H1 (cell line): ENCODE data around the gene SPANXB1. TPM values are rescaled to one million over a fixed set of nuclear protein-coding genes. Genes with fewer than 3 reads are reported as not detected.

Experiments used
- CTCF ChIA-PET: fragments of 300-600 bp; sonication (Branson Sonifier 250); formaldehyde crosslinking; loops from one replicate; lab custom pipeline; 2021; ENCODE audit not compliant: partially characterized antibody; lab: Charles Lee
- POLR2A ChIA-PET: fragments of 300-600 bp; sonication (Branson Sonifier 250); formaldehyde crosslinking; loops from one replicate; lab custom pipeline; 2021; ENCODE audit warnings: inconsistent platforms; ENCODE audit not compliant: partially characterized antibody; lab: Charles Lee
- DNase-seq, 2 experiments: peaks; one replicate each; pipeline versions ENCODE4 v3.0.0 to v3.0.0-alpha.2; 2010 to 2022; ENCODE audit warnings: low spot score in 2 of 2, low read depth in 1 of 2, mixed read lengths in 1 of 2
- FAIRE-seq: peaks from 2 replicates; lab custom pipeline; 2011; peaks lifted over from hg19 to GRCh38; lab: Jason Lieb, UNC
- H2AFZ ChIP-seq: 2 replicates; pipeline ENCODE4 v1.8.1; 2012; ENCODE audit warnings: low read length, inconsistent platforms
- H2AK5ac ChIP-seq: 2 replicates; pipeline ENCODE4 v1.6.1; 2013; ENCODE audit warnings: low read depth, low read length
- H2BK120ac ChIP-seq: replicated peaks from 2 replicates; pipeline ENCODE3; 2013; ENCODE audit warnings: low read depth, low read length, inconsistent platforms
- H2BK12ac ChIP-seq: 2 replicates; pipeline ENCODE4 v1.6.1; 2013; ENCODE audit warnings: low read depth, low read length
- H2BK15ac ChIP-seq: 2 replicates; pipeline ENCODE4 v1.6.1; 2013; ENCODE audit warnings: low read length
- H2BK20ac ChIP-seq: 2 replicates; pipeline ENCODE4 v1.6.1; 2013; ENCODE audit warnings: low read length
- H2BK5ac ChIP-seq: 2 replicates; pipeline ENCODE4 v1.6.1; 2013; ENCODE audit warnings: low read depth, low read length
- H3K14ac ChIP-seq: 2 replicates; pipeline ENCODE4 v1.6.1; 2013; ENCODE audit warnings: inconsistent platforms; ENCODE audit not compliant: insufficient read length
- H3K18ac ChIP-seq: 2 replicates; pipeline ENCODE4 v1.6.1; 2013; ENCODE audit warnings: low read length; ENCODE audit errors: extremely low read depth
- H3K23ac ChIP-seq: 2 replicates; pipeline ENCODE4 v1.6.1; 2013; ENCODE audit warnings: inconsistent platforms; ENCODE audit not compliant: insufficient read length
- H3K23me2 ChIP-seq: 2 replicates; pipeline ENCODE4 v1.6.1; 2013; ENCODE audit warnings: low read depth, low read length
- H3K27ac ChIP-seq: 2 replicates; pipeline ENCODE4 v1.6.1; 2011; ENCODE audit warnings: low read depth, low read length, inconsistent platforms
- H3K27me3 ChIP-seq, 4 experiments: replicated peaks in 1 of 4; 1 replicate in 1 of 4; 2 replicates in 3 of 4; pipeline versions ENCODE4 v1.6.1 to v1.8.1; 2011 to 2013; ENCODE audit warnings: low read length in 3 of 4, mild to moderate bottlenecking in 3 of 4, inconsistent platforms in 2 of 4, mixed read lengths in 2 of 4, moderate library complexity in 1 of 4; ENCODE audit not compliant: control insufficient read depth in 3 of 4, insufficient read depth in 3 of 4; ENCODE audit errors: extremely low read depth in 1 of 4
- H3K36me3 ChIP-seq, 4 experiments: 2 replicates each; pipeline versions ENCODE4 v1.6.1 to v1.8.1; 2011 to 2013; ENCODE audit warnings: mild to moderate bottlenecking in 4 of 4, low read length in 3 of 4, moderate library complexity in 2 of 4, control low read depth in 1 of 4, inconsistent platforms in 1 of 4; ENCODE audit not compliant: insufficient read depth in 4 of 4, control insufficient read depth in 2 of 4
- H3K4ac ChIP-seq: replicated peaks from 2 replicates; pipeline ENCODE3; 2013; ENCODE audit warnings: low read length, low read depth, mixed read lengths, inconsistent platforms; ENCODE audit not compliant: insufficient read length
- H3K4me1 ChIP-seq, 4 experiments: replicated peaks in 1 of 4; 1 replicate in 1 of 4; 2 replicates in 3 of 4; pipeline versions ENCODE4 v1.6.1 to v1.8.1; 2011 to 2013; ENCODE audit warnings: low read length in 3 of 4, inconsistent platforms in 2 of 4, mixed read lengths in 1 of 4; ENCODE audit not compliant: insufficient read depth in 4 of 4, control insufficient read depth in 3 of 4
- H3K4me2 ChIP-seq, 2 experiments: 2 replicates each; pipeline versions ENCODE4 v1.6.1 to v1.8.1; 2011 to 2013; ENCODE audit warnings: low read depth in 2 of 2, low read length in 2 of 2, control low read depth in 1 of 2, inconsistent platforms in 1 of 2, mild to moderate bottlenecking in 1 of 2; ENCODE audit not compliant: insufficient read depth in 1 of 2
- H3K4me3 ChIP-seq, 4 experiments: fragments of 200-600, 300-600 bp in 1 of 4; sonication (generic), shearing (Covaris generic), sonication (Bioruptor Twin) in 1 of 4; 2 replicates each; pipeline versions ENCODE4 v1.5.1 to v1.8.1; 2011 to 2016; ENCODE audit warnings: low read length in 4 of 4, low read depth in 3 of 4, control low read depth in 2 of 4, inconsistent platforms in 2 of 4, mild to moderate bottlenecking in 2 of 4, mixed read lengths in 1 of 4, moderate library complexity in 1 of 4; ENCODE audit not compliant: insufficient read depth in 2 of 4; ENCODE audit errors: extremely low read depth in 1 of 4
- H3K56ac ChIP-seq: replicated peaks from 2 replicates; pipeline ENCODE3; 2013; ENCODE audit warnings: low read depth, mild to moderate bottlenecking, mixed read lengths, low read length, inconsistent platforms; ENCODE audit not compliant: insufficient read length
- H3K79me1 ChIP-seq: 2 replicates; pipeline ENCODE4 v1.6.1; 2013; ENCODE audit warnings: low read depth, low read length, control low read depth
- H3K79me2 ChIP-seq, 2 experiments: 2 replicates each; pipeline versions ENCODE4 v1.6.1 to v1.8.1; 2012 to 2013; ENCODE audit warnings: low read length in 2 of 2, mild to moderate bottlenecking in 2 of 2, inconsistent platforms in 1 of 2; ENCODE audit not compliant: insufficient read depth in 2 of 2, control insufficient read depth in 1 of 2
- H3K9ac ChIP-seq, 4 experiments: replicated peaks in 1 of 4; 1 replicate in 1 of 4; 2 replicates in 3 of 4; pipeline versions ENCODE4 v1.6.1 to v1.8.1; 2011 to 2013; ENCODE audit warnings: low read depth in 3 of 4, low read length in 3 of 4, control low read depth in 2 of 4, mild to moderate bottlenecking in 2 of 4, moderate library complexity in 2 of 4, inconsistent platforms in 1 of 4; ENCODE audit errors: extremely low read depth in 1 of 4
- H3K9me3 ChIP-seq, 2 experiments: 2 replicates each; pipeline versions ENCODE4 v1.6.1 to v1.8.1; 2012 to 2013; ENCODE audit warnings: mild to moderate bottlenecking in 2 of 2, moderate library complexity in 2 of 2, control low read depth in 1 of 2, inconsistent platforms in 1 of 2, low read depth in 1 of 2, low read length in 1 of 2, mixed read lengths in 1 of 2; ENCODE audit not compliant: insufficient read depth in 2 of 2
- H4K20me1 ChIP-seq, 2 experiments: replicated peaks in 1 of 2; 2 replicates each; pipeline versions ENCODE3 to v1.8.1; 2011 to 2013; ENCODE audit warnings: inconsistent platforms in 2 of 2, low read length in 2 of 2, mild to moderate bottlenecking in 1 of 2; ENCODE audit not compliant: insufficient read depth in 2 of 2, control insufficient read depth in 1 of 2
- H4K5ac ChIP-seq: 2 replicates; pipeline ENCODE4 v1.6.1; 2013; ENCODE audit warnings: low read length, low read depth, mixed read lengths, inconsistent platforms; ENCODE audit not compliant: insufficient read length
- H4K8ac ChIP-seq: 2 replicates; pipeline ENCODE4 v1.8.0; 2013; ENCODE audit warnings: mild to moderate bottlenecking, moderate library complexity, low read length, inconsistent platforms; ENCODE audit not compliant: insufficient read depth; ENCODE audit errors: extremely low read depth
- H4K91ac ChIP-seq: replicated peaks from 2 replicates; pipeline ENCODE3; 2013; ENCODE audit warnings: low read length, mixed read lengths, inconsistent platforms; ENCODE audit not compliant: insufficient read length
- ASH2L ChIP-seq: fragments of 200-600, 300-600 bp; sonication (generic); IDR thresholded peaks from one replicate; pipeline ENCODE4 v1.7.1; 2017; ENCODE audit warnings: low read length
- CHD2 ChIP-seq: IDR thresholded peaks from 2 replicates; pipeline ENCODE4 v1.6.1; 2012; ENCODE audit warnings: low read length, improper control_type of control experiment
- EP300 ChIP-seq, 2 experiments: IDR thresholded peaks; 1 replicate in 1 of 2; 2 replicates in 1 of 2; pipeline ENCODE4 v1.6.1; 2011 to 2012; ENCODE audit warnings: low read depth in 2 of 2, low read length in 2 of 2, mild to moderate bottlenecking in 2 of 2, borderline replicate concordance in 1 of 2, inconsistent platforms in 1 of 2, moderate library complexity in 1 of 2
- EZH2 ChIP-seq: fragments of 200-600 bp; sonication (generic); IDR thresholded peaks from 2 replicates; pipeline ENCODE4 v1.7.1; 2012; ENCODE audit warnings: low read depth, mild to moderate bottlenecking, moderate library complexity, low read length, inconsistent platforms; ENCODE audit not compliant: severe bottlenecking
- JUND ChIP-seq: IDR thresholded peaks from 2 replicates; pipeline ENCODE4 v1.6.1; 2011; ENCODE audit warnings: mild to moderate bottlenecking, improper control_type of control experiment, low read length
- KDM1A ChIP-seq: fragments of 200-600, 300-600 bp; sonication (generic); IDR thresholded peaks from 2 replicates; pipeline ENCODE4 v1.7.1; 2016; ENCODE audit warnings: mild to moderate bottlenecking, low read length, borderline replicate concordance
- KDM4A ChIP-seq: IDR thresholded peaks from one replicate; pipeline ENCODE4 v1.7.1; 2012; ENCODE audit warnings: low read depth, mild to moderate bottlenecking, moderate library complexity, low read length, inconsistent platforms; ENCODE audit not compliant: severe bottlenecking
- NRF1 ChIP-seq: IDR thresholded peaks from 2 replicates; pipeline ENCODE4 v1.6.1; 2011; ENCODE audit warnings: mild to moderate bottlenecking, low read depth, low read length, improper control_type of control experiment
- RAD21 ChIP-seq, 2 experiments: IDR thresholded peaks in 1 of 2; conservative IDR thresholded peaks in 1 of 2; 2 replicates each; pipeline ENCODE4 v1.6.1; 2011; ENCODE audit warnings: low read depth in 2 of 2, low read length in 2 of 2, improper control_type of control experiment in 1 of 2, inconsistent platforms in 1 of 2, mild to moderate bottlenecking in 1 of 2, moderate library complexity in 1 of 2
- RNF2 ChIP-seq: fragments of 200-900, 300-1000 bp; sonication (generic); IDR thresholded peaks from 2 replicates; pipeline ENCODE4 v1.7.1; 2016; ENCODE audit warnings: borderline replicate concordance, low read depth, mild to moderate bottlenecking, antibody characterized with exemption, low read length; ENCODE audit not compliant: poor library complexity, severe bottlenecking; ENCODE audit errors: missing control alignments
- RXRA ChIP-seq: IDR thresholded peaks from 2 replicates; pipeline ENCODE4 v1.6.1; 2011; ENCODE audit warnings: low read depth, mild to moderate bottlenecking, low read length, moderate library complexity; ENCODE audit not compliant: insufficient read depth
- SIX5 ChIP-seq: IDR thresholded peaks from 2 replicates; pipeline ENCODE4 v1.6.1; 2011; ENCODE audit warnings: mild to moderate bottlenecking, low read depth, low read length
- WGBS, 2 experiments: shearing (Covaris generic) in 1 of 2; methylation state at CpG; one replicate each; pipeline versions ENCODE4 v1.1.6 to v1.1.7; 2013 to 2015; ENCODE audit warnings: low lambda C conversion rate in 2 of 2, mixed read lengths in 2 of 2, inconsistent platforms in 1 of 2, low coverage in 1 of 2, missing lambda C conversion rate in 1 of 2; ENCODE audit not compliant: insufficient replicate concordance in 2 of 2, insufficient coverage in 1 of 2, insufficient read length in 1 of 2; ENCODE audit errors: extremely low coverage in 1 of 2, missing lambda C conversion rate in 1 of 2; 5-methylcytosine and 5-hydroxymethylcytosine counted together
- polyA plus RNA-seq, 7 experiments: library from polyadenylated mRNA; depleted of rRNA in 3 of 7; stranded (reverse) in 5 of 7; unstranded in 2 of 7; fragments of >200 nt in 5 of 7; fragments of 200-250 nt in 2 of 7; gene quantifications; 1 replicate in 5 of 7; 2 replicates in 1 of 7; 4 replicates in 1 of 7; pipeline versions ENCODE4 v1.2.1 to v1.2.3, GENCODE V29; 2011 to 2013; ENCODE audit warnings: missing spikeins in 2 of 7, mixed read lengths in 2 of 7
- total RNA-seq: library from RNA; stranded (reverse); fragmentation: NEBNext Ultra II Directional; extraction: Animal tissue kit (Norgen Biotek cat#: 25700); gene quantifications from 2 replicates; pipeline ENCODE4 v1.2.1, GENCODE V29; 2021

Gene SPANXB1
- total and polyA plus RNA-seq, 2 of the 8 experiments (the other 6 are each of a cell fraction or from before 2014, with no cell fraction given), result 0.57 TPM; not detected in 1

- H3K23me2 ChIP-seq, result no peaks in the 10 kb centered on the region
- H4K91ac ChIP-seq, result no peak overlapping the region
- H3K9ac ChIP-seq, result no peak overlapping the region
- DNase-seq (no peak), FAIRE-seq (no peak)
- H3K4ac ChIP-seq, result no peak overlapping the region
- H2BK12ac ChIP-seq, result no peak overlapping the region
- H3K14ac ChIP-seq, result no peak overlapping the region
- H2AK5ac ChIP-seq, result no peak overlapping the region
- H3K36me3 ChIP-seq, result no peaks in the 10 kb centered on the region
- no peak overlapping the region for H3K56ac ChIP-seq
- ChIA-PET CTCF (interaction anchor here (1.3 kb wide), 1 partner anchor 10 kb away, joined by 3 read pairs; no protein-coding TSS in a partner anchor), POLR2A (no interaction called here)
- H2BK120ac ChIP-seq, result no peak overlapping the region
- whole genome bisulfite sequencing, 2 experiments, result 100% methylated on average over 3 of the region's 3 CpGs; no CpG with 5 or more reads in 1 of the 2 experiments
- no peak overlapping the region for H3K27ac ChIP-seq
- no peak overlapping the region for H4K5ac ChIP-seq
- H2BK15ac ChIP-seq, result no peak overlapping the region
- H3K4me2 ChIP-seq, result no peak overlapping the region
- H3K4me1 ChIP-seq, result no peaks in the 10 kb centered on the region
- no peak overlapping the region for H3K18ac ChIP-seq
- no peaks in the 10 kb centered on the region for H3K79me2 ChIP-seq
- H3K79me1 ChIP-seq, result no peaks in the 10 kb centered on the region
- H2BK5ac ChIP-seq, result no peak overlapping the region
- H2AFZ ChIP-seq, result no peak overlapping the region
- no peaks in the 10 kb centered on the region for H3K27me3 ChIP-seq
- H3K9me3 ChIP-seq, result no peaks in the 10 kb centered on the region
- no peak overlapping the region for H3K4me3 ChIP-seq
- no peak overlapping the region for H4K8ac ChIP-seq
- H4K20me1 ChIP-seq, result no peaks in the 10 kb centered on the region
- H3K23ac ChIP-seq, result no peak overlapping the region
- no peak overlapping the region for H2BK20ac ChIP-seq
- no peak for TF ChIP-seq RAD21 (IDR thresholded peaks at IDR 0.05 in 1 of 2, conservative IDR thresholded peaks at IDR 0.05 in 1 of 2; ENCODE audit: low read depth in 2 of 2, low read length in 2 of 2)
- no peak for TF ChIP-seq KDM1A
- no peak for TF ChIP-seq NRF1
- no peak for TF ChIP-seq SIX5
- TF ChIP-seq RXRA, result no peak
- TF ChIP-seq EZH2, result no peak
- TF ChIP-seq EP300 (IDR thresholded peaks at IDR 0.05; ENCODE audit: borderline replicate concordance in 1 of 2, low read depth in 2 of 2, low read length in 2 of 2), result no peak
- TF ChIP-seq ASH2L, result no peak
- no peak for TF ChIP-seq CHD2
- TF ChIP-seq JUND, result no peak
- no peak for TF ChIP-seq KDM4A
- no peak for TF ChIP-seq RNF2
Measured at GRCh38 chrX:140975472-140975871, 26.9 kb upstream of the SPANXB1 start.
